ENCODE measurements around the gene ZNF205. TPM values are rescaled to one million over a fixed set of nuclear protein-coding genes. Genes with fewer than 3 reads are reported as not detected.

ZNF205 gene
- total RNA-seq, 1 experiment from 2014 or later, result 12.1 TPM

DNA sequence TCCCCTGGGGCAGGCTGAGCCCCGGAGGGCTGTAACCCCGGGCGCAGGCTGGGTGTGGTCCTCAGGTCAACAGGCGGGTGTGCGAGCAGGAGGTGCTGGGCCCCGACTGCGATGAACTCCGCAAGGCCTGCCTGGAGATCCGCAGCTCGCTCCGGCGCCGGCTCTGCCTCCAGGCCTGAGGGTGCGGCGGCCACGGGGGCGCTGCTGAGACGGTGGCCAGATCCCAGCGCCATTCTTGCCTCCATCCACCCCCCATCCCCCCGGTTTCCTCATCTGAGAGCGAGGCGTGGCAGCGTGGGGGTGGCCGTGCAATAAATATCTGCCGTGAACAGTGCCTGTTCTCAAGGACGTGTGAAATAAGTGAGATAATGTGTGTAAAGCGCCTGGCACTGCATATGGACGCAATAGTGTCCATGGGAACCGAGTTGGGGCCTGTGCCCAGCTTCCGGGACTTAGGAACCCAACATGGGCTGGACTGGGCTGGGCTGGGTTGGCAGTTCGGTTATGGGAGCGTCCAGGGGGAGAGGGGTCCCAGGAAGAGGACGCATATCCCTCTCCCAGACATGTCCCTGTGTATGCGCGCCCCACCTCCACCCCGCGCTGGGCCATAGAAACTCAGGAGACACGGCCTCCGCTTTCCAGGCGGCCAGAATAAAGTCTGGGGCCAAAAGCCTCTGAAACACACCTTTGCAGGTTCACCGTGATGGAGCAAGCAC lies 37.4 kb downstream of the ZNF205 start:
- TF ChIP-seq CTCF (IDR thresholded peaks at IDR 0.05; ENCODE audit: unreplicated experiment), result peak; percentile 44
- DNase-seq (ENCODE audit: unreplicated experiment), result peak; percentile 64
- Mint-ChIP-seq H3K27ac (ENCODE audit: low read depth, unreplicated experiment) (peak overlapping the region; percentile 87), H3K27me3 (ENCODE audit: insufficient read depth, unreplicated experiment) (no peaks in the 10 kb centered on the region), H3K4me3 (ENCODE audit: unreplicated experiment) (peak overlapping the region; percentile 83), H3K36me3 (ENCODE audit: insufficient read depth, unreplicated experiment) (peaks cover 36% of the 10 kb centered on the region), H3K4me1 (ENCODE audit: insufficient read depth, unreplicated experiment) (peaks cover 10% of the 10 kb centered on the region), H3K9me3 (ENCODE audit: unreplicated experiment) (no peaks in the 10 kb centered on the region)
- TSS peak; percentile 26 for BruUV-seq (replicated peaks)
- POLR2A ChIA-PET, result interaction anchor here (0.8 to 4.6 kb wide), 18 partner anchors 9 to 133 kb away, joined by 3 to 105 read pairs (median 5); partner anchors contain the start of genes ZNF213 and ZNF263
- CTCF ChIA-PET, result interaction anchor here (0.6 to 6.8 kb wide), 7 partner anchors 10 to 304 kb away, joined by 3 to 75 read pairs (median 4); partner anchors contain the start of gene ZNF213
- intact Hi-C loops (cut with micrococcal nuclease), result loop anchor here (1.0 kb wide), 3 partner anchors 9 to 115 kb away; no protein-coding TSS in a partner anchor

DNA sequence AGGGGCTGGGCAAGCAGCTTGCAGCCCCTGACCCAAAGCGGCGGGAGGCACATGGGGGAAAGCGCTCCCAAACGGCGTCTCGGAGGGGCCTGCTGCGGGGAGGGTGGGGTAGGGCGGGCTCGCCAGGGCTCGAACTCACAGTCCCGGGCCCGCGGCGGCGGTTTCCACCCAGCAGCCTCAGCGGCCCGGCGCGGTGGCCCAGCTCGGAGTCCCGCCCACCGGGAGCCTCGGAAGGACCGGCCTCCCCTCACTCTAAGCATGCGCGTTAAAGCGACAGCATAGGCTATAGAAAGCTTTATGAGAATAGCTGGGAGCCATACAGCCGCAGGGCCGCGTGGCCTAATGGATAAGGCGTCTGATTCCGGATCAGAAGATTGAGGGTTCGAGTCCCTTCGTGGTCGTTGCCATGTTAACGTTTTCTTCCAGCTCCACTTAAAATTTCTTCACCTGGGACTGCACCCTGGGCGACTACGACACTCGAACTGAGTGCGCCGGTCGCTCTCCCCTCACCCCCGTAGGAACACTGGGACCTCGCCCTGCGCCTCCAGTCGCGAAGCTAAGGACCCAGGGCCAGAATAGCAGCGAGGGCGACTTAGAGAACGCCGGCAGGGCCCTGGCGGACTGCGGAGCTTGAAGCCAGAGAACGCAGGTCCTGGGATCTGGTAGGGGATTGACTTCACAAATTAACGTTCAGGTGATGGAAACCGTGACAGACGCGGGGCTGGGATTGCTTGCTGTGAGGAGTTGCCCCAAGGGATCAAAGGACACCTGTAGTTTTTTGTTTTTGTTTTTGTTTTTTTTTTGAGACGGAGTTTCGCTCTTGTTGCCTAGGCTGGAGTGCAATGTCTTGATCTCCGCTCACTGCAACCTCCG lies 38.2 kb downstream of the ZNF205 start:
- H3K36me3 Mint-ChIP-seq (ENCODE audit: insufficient read depth, unreplicated experiment), result peaks cover 31% of the 10 kb centered on the region
- H3K9me3 Mint-ChIP-seq (ENCODE audit: unreplicated experiment), result no peaks in the 10 kb centered on the region
- H3K4me3 Mint-ChIP-seq (ENCODE audit: unreplicated experiment), result peak overlapping the region; percentile 83
- CTCF ChIA-PET, result interaction anchor here (0.6 to 6.8 kb wide), 5 partner anchors 11 to 304 kb away, joined by 3 to 75 read pairs (median 5); partner anchors contain the start of gene ZNF213
- POLR2A ChIA-PET, result interaction anchor here (0.8 to 4.6 kb wide), 17 partner anchors 8 to 250 kb away, joined by 3 to 105 read pairs (median 5); partner anchors contain the start of genes ZNF174, ZNF213, ZNF263 and ZSCAN32
- H3K27me3 Mint-ChIP-seq (ENCODE audit: insufficient read depth, unreplicated experiment), result no peaks in the 10 kb centered on the region
- H3K4me1 Mint-ChIP-seq (ENCODE audit: insufficient read depth, unreplicated experiment), result peaks cover 10% of the 10 kb centered on the region
- TSS peak; percentile 84 for BruUV-seq (replicated peaks)
- H3K27ac Mint-ChIP-seq (ENCODE audit: low read depth, unreplicated experiment), result peak overlapping the region; percentile 87
- intact Hi-C loops (cut with micrococcal nuclease), result loop anchor here (1.0 kb wide), 3 partner anchors 8 to 114 kb away; no protein-coding TSS in a partner anchor
- no peak for TF ChIP-seq CTCF (IDR thresholded peaks at IDR 0.05; ENCODE audit: unreplicated experiment)
- peak; percentile 98 for DNase-seq (ENCODE audit: unreplicated experiment)

DNA sequence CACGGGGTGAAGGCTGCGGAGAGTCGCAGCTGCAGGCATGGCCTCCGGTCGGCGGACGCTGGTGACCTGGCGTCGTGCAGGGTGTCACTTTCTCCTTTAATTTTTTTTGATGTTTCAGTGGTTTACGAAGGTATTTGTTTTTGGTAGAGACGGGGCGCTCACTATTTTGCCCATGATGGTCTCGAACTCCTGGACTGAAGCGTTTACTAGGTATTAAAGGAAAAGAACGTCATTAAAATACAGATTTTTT lies 39.6 kb downstream of the ZNF205 start:
- no peak for DNase-seq (ENCODE audit: unreplicated experiment)
- no peak for TF ChIP-seq CTCF (IDR thresholded peaks at IDR 0.05; ENCODE audit: unreplicated experiment)
- Mint-ChIP-seq H3K27ac (ENCODE audit: low read depth, unreplicated experiment) (no peak overlapping the region), H3K4me1 (ENCODE audit: insufficient read depth, unreplicated experiment) (peaks cover 10% of the 10 kb centered on the region), H3K27me3 (ENCODE audit: insufficient read depth, unreplicated experiment) (no peaks in the 10 kb centered on the region), H3K4me3 (ENCODE audit: unreplicated experiment) (peak overlapping the region; percentile 83), H3K36me3 (ENCODE audit: insufficient read depth, unreplicated experiment) (peaks cover 33% of the 10 kb centered on the region), H3K9me3 (ENCODE audit: unreplicated experiment) (no peaks in the 10 kb centered on the region)
- intact Hi-C loops (cut with micrococcal nuclease), result loop anchor here (1.0 to 2.0 kb wide), 2 partner anchors 15 to 348 kb away; no protein-coding TSS in a partner anchor
- no TSS peak for BruUV-seq (replicated peaks)
- ChIA-PET CTCF (interaction anchor here (1.0 to 6.8 kb wide), 2 partner anchors 14 to 21 kb away, joined by 3 to 75 read pairs; partner anchors contain the start of gene ZNF213), POLR2A (interaction anchor here (0.8 to 3.7 kb wide), 5 partner anchors 17 to 357 kb away, joined by 3 to 31 read pairs (median 4); no protein-coding TSS in a partner anchor)

Measured in MCF 10A (cell line).